H1 (cell line): ENCODE measurements around the gene CCDC184.

Source experiments
- EP300 ChIP-seq, 2 experiments: IDR thresholded peaks; 1 replicate in 1 of 2; 2 replicates in 1 of 2; pipeline ENCODE4 v1.6.1; 2011 to 2012; ENCODE audit warnings: low read depth in 2 of 2, low read length in 2 of 2, mild to moderate bottlenecking in 2 of 2, borderline replicate concordance in 1 of 2, inconsistent platforms in 1 of 2, moderate library complexity in 1 of 2
- YY1 ChIP-seq: IDR thresholded peaks from 2 replicates; pipeline ENCODE4 v1.6.1; 2011; ENCODE audit warnings: low read depth, mild to moderate bottlenecking, low read length

GRCh38 chr12:48184549-48184922 is 1.1 kb downstream of the CCDC184 start:
- TF ChIP-seq EP300 (IDR thresholded peaks at IDR 0.05; ENCODE audit: borderline replicate concordance in 1 of 2, low read depth in 2 of 2, low read length in 2 of 2) (no peak), YY1 (no peak)
